GM18526 (cell line): ENCODE results near the gene PKM.

Experiments
- POLR2A ChIP-seq: IDR thresholded peaks from 3 replicates; pipeline ENCODE4 v1.6.1; 2011; ENCODE audit not compliant: insufficient read length; ENCODE audit errors: extremely low read depth

PKM gene

GRCh38 chr15:72174551-72175165 lies 56.3 kb downstream of the PKM start:
- no peak for TF ChIP-seq POLR2A

- TF ChIP-seq POLR2A, result no peak
Measured at GRCh38 chr15:72173864-72174550, 57.0 kb downstream of the PKM start.

DNA sequence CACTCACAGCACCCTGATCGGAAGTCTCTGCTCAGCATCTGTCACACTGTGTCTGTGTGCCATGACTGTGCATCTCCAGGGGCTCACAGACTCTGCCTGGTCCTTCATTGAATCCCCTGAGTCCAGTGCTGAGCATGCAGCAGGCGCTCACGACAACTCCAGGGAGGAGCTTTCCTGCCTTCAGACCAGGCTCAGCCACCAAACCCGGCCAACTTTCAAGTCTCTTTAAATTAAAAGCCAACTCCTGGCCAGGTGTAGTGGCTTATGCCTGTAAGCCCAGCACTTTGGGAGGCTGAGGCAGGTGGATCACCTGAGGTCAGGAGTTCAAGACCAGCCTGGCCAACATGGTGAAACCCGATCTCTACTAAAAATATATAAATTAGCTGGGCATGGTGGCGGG lies 57.6 kb downstream of the PKM start:
- TF ChIP-seq POLR2A, result no peak

DNA sequence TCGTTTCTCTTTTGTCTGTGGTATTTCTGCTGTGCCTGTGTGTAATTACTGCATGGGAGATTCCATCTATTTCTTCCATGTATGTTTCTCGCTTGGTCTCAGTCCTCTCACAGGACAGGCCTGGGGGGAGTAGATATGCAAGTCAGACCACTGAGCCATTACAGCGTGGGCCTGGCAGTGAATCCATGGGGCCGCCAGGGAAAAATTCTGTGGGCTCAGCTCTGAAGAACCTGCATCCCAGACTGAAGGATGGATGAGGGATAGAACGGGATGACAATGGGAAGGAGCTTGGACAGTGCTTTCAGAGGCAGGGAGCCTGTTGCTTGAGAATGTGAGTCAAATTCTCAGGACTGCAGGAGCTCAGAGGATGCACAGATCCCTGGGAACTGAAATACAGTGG lies 58.2 kb downstream of the PKM start:
- TF ChIP-seq POLR2A, result no peak

- TF ChIP-seq POLR2A, result no peak
Measured at GRCh38 chr15:72170691-72171090, 60.3 kb downstream of the PKM start.

DNA sequence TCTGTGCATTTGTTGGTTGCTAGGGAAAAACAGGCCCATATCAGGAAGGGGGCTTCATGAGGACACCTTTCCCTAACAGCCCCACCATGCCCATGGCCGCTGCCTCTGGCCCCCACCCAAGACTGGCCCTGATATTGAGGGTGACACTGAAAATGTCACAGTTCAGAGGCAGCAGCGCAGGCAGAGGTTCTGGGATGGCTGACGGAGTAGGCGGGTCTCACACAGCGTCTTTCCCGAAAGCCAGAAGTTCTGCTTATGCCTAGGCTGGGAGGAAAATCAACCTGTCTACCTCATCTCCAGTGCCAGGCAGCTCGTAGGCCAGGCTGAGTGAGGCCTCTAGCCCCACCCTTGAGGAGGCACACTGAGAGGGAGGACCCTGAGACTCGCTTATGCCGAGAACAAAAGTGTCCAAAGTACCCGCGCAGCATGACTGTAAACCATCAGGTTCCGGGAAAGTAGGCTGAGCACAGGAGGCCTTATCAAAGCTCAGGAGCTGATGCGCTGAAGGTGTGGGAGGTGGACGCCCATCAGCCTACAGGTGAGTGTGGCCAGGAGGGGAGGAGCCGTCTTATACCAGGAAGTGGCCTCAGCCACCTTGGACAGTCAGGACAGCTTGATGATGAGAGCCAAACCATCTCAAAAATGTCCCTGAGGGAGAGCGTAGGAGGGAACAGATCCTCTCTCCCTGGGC lies 60.9 kb downstream of the PKM start:
- no peak for TF ChIP-seq POLR2A

DNA sequence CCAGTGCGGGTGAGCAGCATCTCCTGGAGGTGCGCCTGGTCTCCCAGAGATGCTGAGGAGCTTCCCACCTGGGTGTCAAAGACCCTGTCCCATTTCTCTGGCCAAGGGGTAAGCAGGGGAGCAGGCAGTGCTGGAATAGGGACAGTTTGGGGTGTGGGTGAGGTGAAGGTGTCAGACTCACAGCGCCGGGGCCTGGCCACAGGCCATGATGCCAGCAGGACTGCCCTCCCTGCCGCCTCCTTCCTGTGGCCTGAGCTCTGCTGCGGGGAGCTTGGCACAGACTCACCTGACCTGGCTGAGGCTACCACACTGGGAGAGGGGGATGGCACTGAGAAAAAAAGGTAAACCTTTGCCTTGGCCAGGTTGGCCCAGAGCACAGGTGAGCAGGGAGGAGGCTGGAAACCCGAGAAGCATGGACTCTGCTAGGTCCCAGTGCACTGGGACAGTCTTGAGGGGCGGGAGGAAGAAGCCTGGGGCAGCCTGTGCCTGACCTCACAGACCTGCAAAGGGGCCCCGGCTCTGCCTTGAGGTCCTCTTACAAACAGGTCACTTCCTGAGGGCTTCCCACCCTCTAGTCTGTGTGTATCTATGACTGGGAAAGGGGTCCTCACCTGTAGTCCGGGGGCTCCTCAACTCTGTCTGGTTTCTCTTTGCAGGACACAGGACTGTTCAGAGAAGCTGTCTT lies 61.6 kb downstream of the PKM start:
- TF ChIP-seq POLR2A, result no peak

DNA sequence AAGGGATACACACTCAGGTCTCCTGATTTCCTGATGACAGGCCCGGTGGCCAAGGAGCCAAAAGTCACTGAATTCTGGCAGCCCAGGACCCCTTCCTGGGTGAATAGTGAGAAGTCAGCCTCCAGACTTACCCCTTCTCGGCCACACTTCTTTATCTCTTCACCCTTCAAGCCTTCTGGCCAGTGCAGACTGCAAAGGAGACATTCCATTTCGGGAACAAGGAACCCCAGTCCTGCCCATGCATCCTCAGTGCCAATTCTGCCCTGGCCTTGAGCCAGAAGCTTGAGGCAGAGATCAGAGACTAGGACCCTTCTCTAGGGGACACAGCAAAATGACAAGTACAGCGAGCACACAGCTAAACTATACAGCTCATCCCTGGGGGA lies 62.2 kb downstream of the PKM start:
- TF ChIP-seq POLR2A, result no peak

DNA sequence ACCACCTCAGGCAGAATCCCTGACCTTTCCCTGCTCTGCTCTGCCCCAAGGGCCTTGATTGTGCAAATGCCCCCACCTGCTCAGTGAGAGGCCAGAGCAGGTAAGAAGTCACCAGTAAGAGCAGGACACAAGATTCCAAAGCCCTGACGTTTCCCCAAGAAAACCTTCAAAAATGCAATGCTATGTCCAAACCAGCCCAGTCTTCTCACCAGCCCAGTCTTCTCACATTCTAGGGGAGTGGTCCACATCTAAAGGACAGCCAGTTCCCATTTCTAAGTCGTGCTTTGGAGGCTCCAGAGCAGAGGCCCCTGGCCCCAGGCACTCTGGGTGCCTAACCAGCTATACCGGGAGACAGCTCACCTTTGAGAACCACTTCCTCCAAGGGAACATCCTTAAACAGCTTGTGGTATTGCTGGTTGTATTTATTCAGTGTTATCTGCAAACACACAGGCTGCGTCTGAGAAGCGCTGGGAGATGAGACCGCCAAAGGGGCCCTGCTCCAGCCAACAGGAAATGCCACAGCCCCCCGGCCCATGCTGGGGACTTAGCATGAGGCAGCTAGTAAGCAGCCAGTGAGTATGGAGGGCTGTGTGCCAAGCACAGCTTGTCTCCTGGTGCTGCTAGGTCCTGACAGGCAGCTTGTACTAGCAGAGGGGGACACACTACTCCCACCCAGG lies 62.7 kb downstream of the PKM start:
- no peak for TF ChIP-seq POLR2A

GRCh38 chr15:72167445-72167844 lies 63.5 kb downstream of the PKM start:
- no peak for TF ChIP-seq POLR2A

GRCh38 chr15:72166716-72167417 lies 64.1 kb downstream of the PKM start:
- TF ChIP-seq POLR2A, result no peak

DNA sequence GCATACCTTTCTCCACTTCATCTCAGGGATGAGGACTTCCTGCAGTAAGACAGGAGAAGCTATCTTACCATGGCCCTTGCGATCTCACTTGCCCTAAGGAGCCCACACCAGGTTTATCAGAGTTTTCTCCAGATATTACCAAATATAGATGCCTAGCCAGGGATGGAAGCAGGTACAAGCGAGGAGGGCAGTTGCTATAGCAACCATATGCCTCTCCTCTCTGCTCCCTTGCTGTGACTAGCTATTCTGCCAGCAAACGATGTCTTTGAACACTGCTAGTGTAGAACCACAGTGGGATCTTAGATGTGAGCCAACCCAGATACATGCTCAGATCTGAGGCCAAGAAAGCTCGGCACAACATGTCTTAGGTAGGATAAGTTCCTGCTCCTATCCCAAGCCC lies 67.3 kb downstream of the PKM start:
- TF ChIP-seq POLR2A, result no peak

GRCh38 chr15:72162569-72162968 lies 68.4 kb downstream of the PKM start:
- TF ChIP-seq POLR2A, result no peak

DNA sequence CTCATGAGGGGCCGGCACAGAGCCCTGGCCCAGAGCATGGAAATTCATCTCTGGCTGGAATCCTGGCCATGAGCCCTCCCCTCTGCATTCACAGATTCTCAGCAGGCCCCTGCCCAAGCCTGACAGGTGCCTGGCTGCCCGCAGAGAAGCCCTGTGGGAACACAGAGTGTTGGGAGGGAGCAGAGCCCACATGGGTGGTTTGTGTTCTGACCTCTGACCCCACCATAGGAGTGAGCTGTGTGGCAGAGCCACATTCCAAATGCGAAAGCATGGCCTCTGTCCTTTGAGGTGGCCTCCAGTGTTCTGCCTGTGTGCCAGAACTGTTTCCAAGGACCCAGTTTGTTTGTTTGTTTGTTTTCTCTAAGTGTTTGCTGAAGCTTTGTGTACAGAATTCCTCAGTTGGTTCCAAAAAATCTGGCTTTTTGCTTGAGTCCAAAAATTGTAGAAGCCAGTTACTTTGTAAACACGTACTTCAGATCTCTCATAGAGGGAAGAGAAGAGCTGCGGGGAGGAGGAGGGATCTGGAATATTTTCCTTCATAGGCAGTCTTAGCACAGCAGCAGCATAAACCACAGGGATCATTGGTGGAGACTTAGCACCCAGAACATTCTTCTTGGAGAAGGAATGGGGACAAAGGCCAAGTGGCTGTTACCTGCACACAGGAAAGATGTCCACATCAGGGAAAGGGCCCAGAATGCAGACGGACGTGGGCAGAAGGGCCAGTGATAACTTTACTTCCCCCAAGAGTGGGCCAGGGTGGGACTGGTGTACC lies 69.4 kb downstream of the PKM start:
- no peak for TF ChIP-seq POLR2A
